ENCODE measurements around the gene ATG7.

Gene ATG7

GRCh38 chr3:11258958-11259357 lies 13.2 kb upstream of the ATG7 start:
- H3K4me1 Mint-ChIP-seq, result no peaks in the 10 kb centered on the region
- TF ChIP-seq CTCF (IDR thresholded peaks at IDR 0.05; ENCODE audit: unreplicated experiment in 3 of 3), result no peak
- H3K9me3 Mint-ChIP-seq, result no peaks in the 10 kb centered on the region
- no peak overlapping the region for H3K4me3 Mint-ChIP-seq
- peaks cover 42% of the 10 kb centered on the region for H3K27me3 Mint-ChIP-seq (ENCODE audit: low read depth)
- H3K27ac Mint-ChIP-seq, result no peak overlapping the region
- H3K36me3 Mint-ChIP-seq (ENCODE audit: low read depth), result no peaks in the 10 kb centered on the region

GRCh38 chr3:11260460-11260859 lies 11.7 kb upstream of the ATG7 start:
- H3K27me3 Mint-ChIP-seq (ENCODE audit: low read depth), result peaks cover 48% of the 10 kb centered on the region
- TF ChIP-seq CTCF (IDR thresholded peaks at IDR 0.05; ENCODE audit: unreplicated experiment in 3 of 3), result no peak
- no peaks in the 10 kb centered on the region for H3K36me3 Mint-ChIP-seq (ENCODE audit: low read depth)
- H3K4me3 Mint-ChIP-seq, result no peak overlapping the region
- H3K9me3 Mint-ChIP-seq, result no peaks in the 10 kb centered on the region
- no peak overlapping the region for H3K27ac Mint-ChIP-seq
- no peaks in the 10 kb centered on the region for H3K4me1 Mint-ChIP-seq

- no peak for TF ChIP-seq CTCF (IDR thresholded peaks at IDR 0.05; ENCODE audit: unreplicated experiment in 3 of 3)
- Mint-ChIP-seq H3K27me3 (ENCODE audit: low read depth) (peaks cover 31% of the 10 kb centered on the region), H3K4me3 (no peak overlapping the region), H3K36me3 (ENCODE audit: low read depth) (no peaks in the 10 kb centered on the region), H3K27ac (no peak overlapping the region), H3K9me3 (no peaks in the 10 kb centered on the region), H3K4me1 (peaks cover 16% of the 10 kb centered on the region)
These were observed 3.2 kb upstream of the ATG7 start for GRCh38 chr3:11269007-11269406.

- Mint-ChIP-seq H3K27me3 (ENCODE audit: low read depth) (peaks cover 8% of the 10 kb centered on the region), H3K36me3 (ENCODE audit: low read depth) (peaks cover 15% of the 10 kb centered on the region), H3K27ac (peak overlapping the region; percentile 94 to 96 (median 95)), H3K9me3 (no peaks in the 10 kb centered on the region), H3K4me3 (peak overlapping the region; percentile 92 to 98 (median 96)), H3K4me1 (peaks cover 18% of the 10 kb centered on the region)
- TF ChIP-seq CTCF (IDR thresholded peaks at IDR 0.05; ENCODE audit: unreplicated experiment in 3 of 3), result no peak
These were observed 843 bp downstream of the ATG7 start for GRCh38 chr3:11272906-11273574.

GRCh38 chr3:11273891-11274291 lies 1.7 kb downstream of the ATG7 start:
- Mint-ChIP-seq H3K4me3 (peak overlapping the region; percentile 92 to 98 (median 96)), H3K27me3 (ENCODE audit: low read depth) (peaks cover 2% of the 10 kb centered on the region), H3K4me1 (peaks cover 18% of the 10 kb centered on the region), H3K36me3 (ENCODE audit: low read depth) (peaks cover 15% of the 10 kb centered on the region), H3K9me3 (no peaks in the 10 kb centered on the region), H3K27ac (peak overlapping the region in 1 of 3 experiments; percentile 15)
- no peak for TF ChIP-seq CTCF (IDR thresholded peaks at IDR 0.05; ENCODE audit: unreplicated experiment in 3 of 3)

- TF ChIP-seq CTCF (IDR thresholded peaks at IDR 0.05; ENCODE audit: unreplicated experiment in 3 of 3), result no peak
- peaks cover 16% of the 10 kb centered on the region for H3K36me3 Mint-ChIP-seq (ENCODE audit: low read depth)
These were observed 2.5 kb downstream of the ATG7 start for GRCh38 chr3:11274566-11275142.

More at GRCh38 chr3:11274566-11275142, 2.5 kb downstream of the ATG7 start:
- no peaks in the 10 kb centered on the region for H3K27me3 Mint-ChIP-seq (ENCODE audit: low read depth)
- peaks cover 18% of the 10 kb centered on the region for H3K4me1 Mint-ChIP-seq
- H3K9me3 Mint-ChIP-seq, result no peaks in the 10 kb centered on the region
- H3K27ac Mint-ChIP-seq, result no peak overlapping the region
- peak overlapping the region; percentile 39 to 96 (median 92) for H3K4me3 Mint-ChIP-seq

Data from nephron (organoid).